Heart right ventricle (tissue), 16 donors: ENCODE data around the gene LGR4. TPM values are rescaled to one million over a fixed set of nuclear protein-coding genes. Genes with fewer than 3 reads are reported as not detected.

ENCODE experiments used
- ATAC-seq, 8 donors: fragments of 200-7000 bp; cut with Tn5 transposase; one replicate each; pipeline ENCODE4 v1.9.1; 2020; ENCODE audit warnings: mild to moderate bottlenecking in 8 of 8, moderate library complexity in 8 of 8, moderate number of reproducible peaks in 1 of 8
- DNase-seq, 2 donors: peaks; one replicate each; pipeline ENCODE4 v3.0.0-alpha.2; 2020
- H3K27ac ChIP-seq, 10 donors: fragments of 200-600 bp; sonication (generic) in 2 of 10; one replicate each; pipeline versions ENCODE4 v1.5.0 to v1.8.0; 2020 to 2022; ENCODE audit warnings: mild to moderate bottlenecking in 3 of 10
- H3K27me3 ChIP-seq, 7 donors: fragments of 200-600 bp; one replicate each; pipeline ENCODE4 v1.8.0; 2021 to 2022; ENCODE audit warnings: mild to moderate bottlenecking in 2 of 7
- H3K36me3 ChIP-seq, 9 donors: fragments of 200-600 bp; sonication (generic) in 1 of 9; one replicate each; pipeline versions ENCODE4 v1.5.0 to v1.8.0; 2020 to 2022; ENCODE audit warnings: mild to moderate bottlenecking in 2 of 9
- H3K4me1 ChIP-seq, 9 donors: fragments of 200-600 bp; sonication (generic) in 1 of 9; one replicate each; pipeline versions ENCODE4 v1.5.0 to v1.8.0; 2020 to 2022; ENCODE audit warnings: mild to moderate bottlenecking in 4 of 9
- H3K4me3 ChIP-seq, 10 donors: fragments of 200-600 bp; sonication (generic) in 2 of 10; one replicate each; pipeline versions ENCODE4 v1.5.0 to v1.8.0; 2020 to 2022; ENCODE audit warnings: mild to moderate bottlenecking in 7 of 10, moderate library complexity in 2 of 10
- H3K9me3 ChIP-seq, 11 donors: fragments of 200-600 bp in 10 of 11; sonication (generic) in 2 of 11; one replicate each; pipeline versions ENCODE4 v1.5.0 to v1.8.0; 2013 to 2022; ENCODE audit warnings: mild to moderate bottlenecking in 2 of 11, control low read depth in 1 of 11, moderate library complexity in 1 of 11
- CTCF ChIP-seq, 9 donors: fragments of 200-600 bp; sonication (generic) in 2 of 9; IDR thresholded peaks; one replicate each; pipeline versions ENCODE4 v1.5.0 to v1.8.0; 2021 to 2022; ENCODE audit warnings: antibody characterized with exemption in 9 of 9, mild to moderate bottlenecking in 5 of 9, moderate library complexity in 1 of 9
- WGBS, 2 donors: extraction: QIAGEN DNeasy Blood & Tissue Kit; methylation state at CpG; one replicate each; pipeline ENCODE4 v1.1.7; 2013; ENCODE audit warnings: inconsistent platforms in 1 of 2; 5-methylcytosine and 5-hydroxymethylcytosine counted together
- intact Hi-C, 10 donors: fragments of 100-400 bp; cut with DNase I; formaldehyde crosslinking; loops; one replicate each; pipeline versions ENCODE4 v1.11.1 to v1.14.2; 2022
- polyA plus RNA-seq, 2 donors: library from polyadenylated mRNA; stranded (reverse); fragments of 200-250 nt; gene quantifications; one replicate each; pipeline ENCODE4 v1.2.3, GENCODE V29; 2013
- total RNA-seq, 10 donors: library from RNA; stranded (reverse); fragmentation: NEBNext Ultra II Directional in 3 of 10; extraction: Animal tissue kit (Norgen Biotek cat#: 25700) in 3 of 10; gene quantifications; one replicate each; pipeline versions ENCODE4 v1.2.1 to v1.2.4, GENCODE V29; 2021 to 2023
- donor health status: Arrhythmogenic right ventricular cardiomyopathy.
- donor health status: ischemic (EF 13 %, LVEDD 7.1; RV severe dilation, severe dysfunction).
- donor health status: healthy with polysubstance abuse.
- donor health status: DM: no; HTN: yes; CAD: no.
- donor health status: DM: no; HTN: no; CAD: no.
- donor health status: ischemic (EF 25% LVEDD 6.9; RV normal size, moderate dysfunction).
- donor health status: ischemic (EF 25% LVEDD 5.7; RV mildly dilated, moderate dysfunction).
- donor health status: healthy.
- donor health status: DM: yes; HTN: yes; CAD: no.
- donor health status: Ischemic cardiomyopathy.
- donor health status: ischemic (EF 35%, LVEDD 5.7; RV mildly dilated, moderate dysfunction).
- donor health status: nonischemic (EF 11% LVEDD 7.7; RV severe dilation, severe dysfunction).
- donor health status: DM: yes; HTN: yes; CAD: no.
- donor health status: PGD.
- donor health status: ischemic (EF 29% LVEDD 5.4; RV normal size, mild dysfunction).
- donor health status: nonischemic (EF 23%, LVEDD 6.1; RV moderate dilation, normal function).

LGR4 gene
- total and polyA plus RNA-seq, 12 donors, result 6.0 to 41.0 (median 21.7) TPM

DNA sequence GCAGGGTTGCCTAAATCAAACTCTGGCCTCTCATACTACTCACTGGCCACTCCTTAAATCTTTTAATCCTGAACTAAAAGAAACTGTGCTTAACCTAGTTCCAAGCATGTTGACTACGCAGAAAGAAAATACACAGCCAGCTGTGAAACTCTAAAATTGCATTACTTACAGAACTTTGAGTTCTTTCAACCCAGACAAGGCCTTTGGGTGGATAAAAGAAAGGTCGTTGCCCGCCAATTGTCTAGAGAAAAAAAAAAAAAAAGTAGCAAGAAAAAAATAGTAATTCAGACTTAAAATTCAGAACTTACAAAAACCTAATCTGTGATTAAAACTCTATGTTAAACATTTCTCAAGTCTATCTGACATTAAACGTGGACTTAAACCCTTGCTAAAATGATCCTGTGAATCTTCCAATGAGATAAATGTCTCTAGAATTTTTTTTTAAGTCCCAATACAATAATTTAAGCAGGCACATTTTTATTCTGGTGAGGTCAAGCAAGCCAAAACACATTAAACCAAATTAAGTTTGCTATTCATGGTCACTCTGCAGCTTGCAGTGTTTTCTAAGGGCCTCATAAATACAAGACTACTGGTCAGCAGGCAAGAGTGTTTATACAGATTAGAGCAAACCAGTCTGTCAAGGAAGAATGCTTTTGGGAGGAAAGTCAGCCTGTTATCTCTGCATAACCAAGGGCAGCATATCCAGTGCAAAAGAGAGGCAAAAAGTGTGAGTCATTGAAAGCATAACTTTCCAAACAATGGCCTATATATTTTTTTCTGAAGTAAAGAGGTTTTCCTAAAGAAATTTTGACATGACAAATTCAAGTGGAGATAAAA lies 80.1 kb downstream of the LGR4 start:
- H3K9me3 ChIP-seq, result no peaks in the 10 kb centered on the region
- H3K4me3 ChIP-seq, result no peak overlapping the region
- H3K27me3 ChIP-seq, result no peaks in the 10 kb centered on the region
- H3K36me3 ChIP-seq, result peaks cover 0 to 3% (median 0%) of the 10 kb centered on the region in 9 donors
- no peak for TF ChIP-seq CTCF (IDR thresholded peaks at IDR 0.05)
- ATAC-seq (peak in 6 of 8 donors; percentile 47 to 72 (median 64)), DNase-seq (no peak)
- intact Hi-C loops, result loop anchor here in 1 of 10 donors (10.0 kb wide), 1 partner anchor 72 kb away; no protein-coding TSS in a partner anchor
- WGBS, 2 donors, result 70 to 78% methylated on average over 4 of the region's 4 CpGs
- peak overlapping the region in 8 of 10 donors; percentile 2 to 60 (median 24) for H3K27ac ChIP-seq
- peaks cover 0 to 50% (median 36%) of the 10 kb centered on the region in 9 donors for H3K4me1 ChIP-seq

- Histone ChIP-seq H3K9me3 (no peaks in the 10 kb centered on the region), H3K27me3 (no peaks in the 10 kb centered on the region), H3K36me3 (peaks cover 0 to 3% (median 0%) of the 10 kb centered on the region in 9 donors), H3K4me3 (no peak overlapping the region), H3K27ac (peak overlapping the region in 5 of 10 donors; percentile 4 to 60 (median 46)), H3K4me1 (peaks cover 0 to 41% (median 32%) of the 10 kb centered on the region in 9 donors)
- no peak for TF ChIP-seq CTCF (IDR thresholded peaks at IDR 0.05)
- no peak for DNase-seq
- intact Hi-C loops, result loop anchor here in 1 of 10 donors (10.0 kb wide), 1 partner anchor 73 kb away; no protein-coding TSS in a partner anchor
- 72 to 79% methylated on average over 5 of the region's 5 CpGs for WGBS, 2 donors
- ATAC-seq, result peak in 3 of 8 donors; percentile 32 to 52 (median 48)
These were observed 81.1 kb downstream of the LGR4 start for GRCh38 chr11:27391331-27392015.

GRCh38 chr11:27390318-27391295 lies 82.0 kb downstream of the LGR4 start:
- Histone ChIP-seq H3K9me3 (no peaks in the 10 kb centered on the region), H3K4me1 (peaks cover 0 to 42% (median 25%) of the 10 kb centered on the region in 9 donors), H3K27me3 (no peaks in the 10 kb centered on the region), H3K4me3 (no peak overlapping the region), H3K36me3 (peaks cover 0 to 3% (median 0%) of the 10 kb centered on the region in 9 donors), H3K27ac (peak overlapping the region in 2 of 10 donors; percentile 10 to 29)
- DNase-seq, result no peak
- no peak for TF ChIP-seq CTCF (IDR thresholded peaks at IDR 0.05)
- 89 to 92% methylated on average over 6 of the region's 6 CpGs for WGBS, 2 donors
- ATAC-seq, result no peak
- intact Hi-C loops, result loop anchor here in 1 of 10 donors (10.0 kb wide), 1 partner anchor 74 kb away; no protein-coding TSS in a partner anchor
